NOMO-1 (cell line): ENCODE data around the gene GMCL1.
A peak's percentile ranks its signal among the peaks of the same experiment; 100 is the strongest.
"Not testable (repeated sequence)": the region's sequence is repeated elsewhere in the genome, so short reads cannot be mapped to it uniquely, and the experiment has no call there.

Source experiments
- DNase-seq, 2 experiments: peaks; one replicate each; lab custom pipeline; 2025; ENCODE audit not compliant: unreplicated experiment in 2 of 2; lab: John Stamatoyannopoulos, UW

Gene GMCL1

DNA sequence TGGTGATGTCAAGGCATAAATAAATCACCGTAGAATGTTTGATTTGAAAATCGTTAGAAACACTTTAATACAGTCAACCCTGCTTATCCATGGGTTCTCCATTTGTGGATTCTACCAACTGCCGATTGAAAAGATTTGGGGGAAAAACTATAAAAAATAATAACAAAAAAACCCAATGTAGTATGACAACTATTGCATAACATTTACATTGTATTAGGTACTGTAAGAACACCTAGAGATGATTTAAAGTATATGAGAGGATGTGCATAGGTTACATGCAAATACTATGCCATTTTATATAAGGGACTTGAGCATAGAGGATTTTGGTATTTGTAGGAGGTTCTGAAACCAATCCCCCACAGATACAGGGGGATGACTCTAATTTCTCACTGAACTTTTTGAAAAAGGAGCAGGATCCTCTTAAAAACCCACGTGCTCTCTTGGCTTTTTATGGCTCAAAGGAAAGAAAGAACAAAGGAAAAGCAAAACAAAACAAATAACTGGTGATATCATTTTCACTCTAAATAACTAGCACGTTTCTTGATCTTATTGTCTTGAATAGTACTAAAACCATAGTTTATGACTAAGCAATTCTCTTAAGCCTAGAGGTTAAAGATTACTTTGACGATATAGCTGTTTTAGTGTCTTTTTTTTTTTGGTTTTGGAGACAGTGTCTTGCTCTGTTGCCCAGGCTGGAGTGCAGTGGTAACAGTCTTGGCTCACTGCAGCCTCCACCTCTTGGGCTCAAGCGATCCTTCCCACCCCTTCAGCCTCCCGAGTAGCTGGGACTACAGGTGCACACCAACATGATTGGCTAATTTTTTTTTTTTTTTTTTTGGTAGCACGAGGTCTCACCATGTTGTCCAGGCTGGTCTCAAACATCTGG is 17.0 kb downstream of the GMCL1 start:
- no peak for DNase-seq

DNA sequence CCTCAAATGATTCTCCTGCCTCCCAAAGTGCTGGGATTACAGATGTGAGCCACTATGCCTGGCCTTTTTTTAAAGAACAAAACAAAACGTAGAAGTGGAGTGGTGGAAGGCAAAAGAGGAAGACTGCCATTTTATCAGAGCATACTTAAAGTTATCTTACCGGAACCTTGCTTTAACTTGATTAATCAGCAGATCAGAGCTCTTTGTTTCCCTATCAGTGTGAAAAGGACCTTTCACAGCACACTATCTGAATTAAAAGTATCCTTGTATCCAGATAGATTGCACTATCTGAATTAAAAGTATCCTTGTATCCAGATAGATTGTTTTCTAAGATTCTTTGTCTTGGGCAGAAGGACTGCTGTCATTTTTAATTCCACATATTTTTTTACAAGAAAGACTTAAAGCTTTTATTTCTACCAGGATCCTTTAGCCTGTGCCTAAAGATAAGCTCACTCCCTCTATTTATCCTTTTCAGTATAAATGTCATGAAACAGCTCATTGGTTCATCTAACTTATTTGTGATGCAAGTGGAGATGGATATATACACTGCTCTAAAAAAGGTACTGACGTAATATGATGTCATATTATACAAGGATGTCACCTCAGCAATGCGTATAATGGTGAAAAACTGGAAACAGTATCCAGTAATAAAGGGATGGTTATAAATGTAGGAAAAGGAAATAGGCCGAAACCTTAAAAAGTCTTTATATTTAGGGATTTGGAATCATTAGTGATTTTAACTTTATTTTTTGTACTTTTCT is 17.8 kb downstream of the GMCL1 start:
- DNase-seq = no peak

- no peak for DNase-seq
These were observed 18.8 kb downstream of the GMCL1 start for GRCh38 chr2:69848186-69848790.

DNA sequence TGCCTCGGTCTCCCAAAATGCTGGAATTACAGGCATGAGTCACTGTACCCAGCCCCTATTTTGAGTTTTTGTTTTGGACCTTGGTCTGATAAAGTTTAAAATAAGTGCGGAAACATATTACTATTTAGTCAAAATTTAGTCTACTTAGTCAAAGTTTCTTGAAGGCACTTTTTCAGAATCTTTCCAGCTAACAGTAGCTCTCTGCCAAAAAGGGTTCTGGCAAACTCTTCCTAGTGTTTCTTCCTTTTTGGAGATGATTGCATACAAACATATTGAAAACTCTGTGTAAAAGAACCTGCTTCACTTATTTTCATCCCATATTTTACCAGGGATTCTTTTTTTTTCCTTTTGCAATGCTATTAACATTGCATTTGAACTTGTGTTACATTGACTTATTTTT is 28.8 kb downstream of the GMCL1 start:
- no peak for DNase-seq

DNA sequence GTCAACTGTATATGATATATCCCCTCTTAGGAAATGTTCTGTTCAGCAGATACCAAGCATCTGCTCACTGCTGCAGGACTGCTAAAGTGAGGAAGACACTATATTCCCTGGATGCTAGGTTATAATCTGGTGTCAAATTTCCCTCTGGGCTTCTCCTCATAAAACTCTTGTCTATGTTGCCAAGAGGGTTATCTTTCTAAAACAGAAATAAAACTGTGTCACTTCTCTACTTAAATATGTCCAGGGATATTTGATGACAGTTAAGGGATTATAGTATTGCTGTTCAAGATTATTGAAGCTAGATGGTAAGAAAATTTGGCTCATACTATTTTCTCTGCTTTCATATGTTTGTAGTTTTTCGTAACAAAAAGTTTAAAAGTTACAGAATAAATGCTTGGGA is 33.8 kb downstream of the GMCL1 start:
- no peak for DNase-seq

DNA sequence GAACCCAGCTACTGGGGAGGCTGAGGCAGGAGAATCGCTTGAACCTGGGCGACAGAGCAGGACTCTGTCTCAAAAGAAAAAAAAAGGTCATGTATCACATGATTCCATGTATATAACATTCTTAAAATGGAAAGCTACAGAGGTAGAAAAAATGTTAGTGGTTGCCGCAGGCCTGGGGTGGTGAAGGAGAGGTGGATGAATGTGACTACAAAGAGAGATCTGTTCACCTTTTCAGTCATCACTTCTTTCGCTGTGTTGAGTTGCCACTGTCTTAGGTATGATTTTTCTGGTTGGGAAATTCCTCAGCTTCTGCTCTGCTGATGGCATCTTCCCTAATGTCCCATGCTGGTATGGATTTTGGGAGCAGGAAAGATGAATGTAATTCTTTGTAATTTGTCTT is 59.0 kb downstream of the GMCL1 start:
- no peak for DNase-seq

- no peak for DNase-seq
These were observed 59.8 kb downstream of the GMCL1 start for GRCh38 chr2:69889302-69889701.

DNA sequence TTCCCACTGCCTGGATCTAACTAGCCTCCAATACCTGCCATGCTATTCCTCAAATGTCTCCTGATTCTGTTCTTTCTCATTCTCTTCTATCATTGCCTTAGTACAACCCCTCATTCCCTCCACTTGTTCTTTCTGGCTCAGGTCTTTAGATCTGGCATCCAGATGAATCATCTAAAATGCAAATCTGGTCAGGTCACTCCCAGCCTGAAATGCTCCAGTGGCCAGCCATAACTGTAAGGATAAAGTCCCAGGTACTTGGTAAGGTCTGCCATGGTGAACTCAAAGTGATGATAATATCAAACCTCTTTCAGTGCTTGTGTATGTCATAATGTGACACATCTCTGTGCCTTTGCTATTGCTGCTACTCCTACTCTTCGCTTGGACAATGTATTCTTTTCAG is 61.4 kb downstream of the GMCL1 start:
- DNase-seq = no peak

DNA sequence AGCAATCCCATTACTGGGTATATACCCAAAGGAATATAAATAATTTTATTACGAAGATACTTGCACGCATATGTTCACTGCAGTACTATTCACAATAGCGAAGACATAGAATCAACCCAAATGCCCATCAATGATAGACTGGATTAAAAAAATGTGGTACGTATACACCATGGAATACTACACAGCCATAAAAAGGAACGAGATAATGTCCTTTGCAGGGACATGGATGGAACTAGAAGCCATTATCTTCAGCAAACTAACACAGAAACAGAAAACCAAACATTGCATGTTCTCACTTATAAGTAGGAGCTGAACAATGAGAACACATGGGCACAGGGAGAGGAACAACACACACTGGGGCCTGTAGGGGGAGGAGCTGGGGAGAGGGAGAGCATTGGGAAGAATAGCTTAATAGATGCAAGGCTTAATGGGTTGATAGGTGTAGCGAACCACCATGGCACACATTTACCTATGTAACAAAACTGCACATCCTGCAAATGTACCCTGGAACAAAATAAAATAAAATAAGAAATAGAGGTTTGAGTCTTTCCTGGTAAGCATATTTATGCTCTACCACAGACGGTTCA is 63.5 kb downstream of the GMCL1 start:
- not testable (repeated sequence) for DNase-seq

DNA sequence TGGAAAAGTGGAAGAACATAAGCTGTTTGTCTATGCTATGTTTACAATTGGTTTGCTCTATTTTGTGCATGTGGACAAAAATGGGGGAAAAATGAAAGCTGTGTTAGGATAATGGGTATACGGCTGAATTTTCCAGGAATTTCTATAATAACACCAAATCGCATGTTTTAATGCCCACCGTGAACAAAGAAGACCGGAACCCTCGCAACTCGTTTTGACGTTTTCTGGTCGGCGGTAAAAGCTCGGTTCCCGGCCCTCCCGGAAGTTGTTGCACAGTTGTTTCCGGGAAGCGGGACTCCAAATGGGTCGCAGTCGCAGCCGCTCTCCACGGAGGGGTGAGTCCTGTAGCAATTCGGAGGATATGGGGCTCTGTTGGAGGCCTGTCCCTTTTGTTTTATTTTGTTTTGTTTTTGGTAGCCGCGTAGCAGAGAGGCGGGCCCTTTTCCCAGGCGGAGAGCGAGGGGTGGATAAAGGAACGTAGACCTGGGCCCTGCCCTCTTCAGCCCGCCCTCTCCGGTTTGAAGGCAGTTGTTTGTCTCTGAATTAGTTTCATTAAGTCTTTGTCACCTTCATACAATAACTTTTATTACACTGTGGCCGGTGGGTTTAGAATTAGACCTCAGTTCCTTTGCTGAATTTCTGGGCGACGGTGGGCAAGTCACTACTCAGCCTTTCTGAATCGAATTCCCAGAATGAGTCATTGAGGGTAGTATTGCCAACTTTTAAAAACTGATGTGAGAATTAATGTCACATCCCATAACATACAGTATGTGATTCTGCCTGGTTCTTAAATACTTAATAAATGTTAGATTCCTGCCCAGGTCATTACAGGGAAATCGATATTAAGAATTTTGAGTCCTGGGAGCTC is 64.5 kb downstream of the GMCL1 start, which contains the start of gene SNRNP27:
TSS of gene SNRNP27 (plus strand) at position 273 of the 868 bp plus-strand sequence. CDS start at position 302, 29 bp downstream.
- DNase-seq = peak; percentile 72 to 75

GRCh38 chr2:69894737-69895136 is 65.3 kb downstream of the GMCL1 start:
- DNase-seq = not testable (repeated sequence)

DNA sequence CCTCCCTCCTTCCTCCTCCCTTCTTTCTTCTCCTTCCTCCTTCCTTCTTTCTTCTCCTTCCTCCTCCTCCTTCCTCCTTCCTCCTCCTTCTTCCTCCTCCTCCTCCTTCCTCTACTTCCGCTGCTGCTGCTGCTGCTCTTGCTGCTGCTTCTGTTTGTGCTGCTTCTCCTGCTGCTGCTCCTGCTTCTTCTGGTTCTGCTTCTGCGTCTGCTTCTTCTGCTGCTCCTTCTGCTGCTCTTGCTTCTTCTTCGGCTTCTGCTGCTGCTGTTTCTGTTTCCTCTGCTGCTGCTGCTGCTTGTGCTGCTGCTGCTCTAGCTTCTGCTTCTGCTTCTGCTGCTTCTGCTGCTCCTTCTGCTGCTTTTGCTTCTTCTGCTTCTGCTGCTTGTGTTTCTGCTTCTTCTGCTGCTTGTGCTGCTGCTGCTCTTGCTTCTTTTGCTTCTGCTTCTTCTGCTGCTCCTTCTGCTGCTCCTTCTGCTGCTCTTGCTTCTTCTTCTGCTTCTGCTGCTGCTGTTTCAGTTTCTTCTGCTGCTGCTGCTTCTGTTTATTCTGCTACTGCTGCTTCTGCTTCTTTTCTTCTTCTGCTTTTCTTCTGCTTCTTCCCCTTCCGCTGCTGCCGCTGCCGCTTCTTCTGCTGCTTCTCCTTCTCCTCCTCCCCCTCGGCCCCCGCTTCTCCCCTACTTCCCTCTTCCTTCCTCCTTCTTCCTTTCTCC is 72.9 kb downstream of the GMCL1 start:
- DNase-seq = peak; percentile 54 to 97

DNA sequence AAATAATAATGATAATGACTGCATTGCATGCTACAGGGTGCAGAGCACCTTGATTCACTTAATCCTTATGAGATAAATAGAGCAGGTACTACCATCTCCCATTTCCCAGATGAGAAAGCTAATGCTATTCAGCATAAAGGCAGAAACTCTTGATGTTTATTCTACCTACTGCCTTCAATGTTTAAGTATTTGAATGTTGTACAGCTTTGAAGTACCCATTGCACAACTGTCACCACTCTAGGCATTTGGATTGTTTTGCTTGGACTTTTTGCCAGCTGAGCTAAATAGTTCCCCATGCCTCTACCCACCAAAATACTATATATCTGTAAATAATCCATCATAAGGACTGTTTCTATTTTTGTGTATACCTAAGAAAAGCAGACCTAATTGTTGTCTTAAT is 77.8 kb downstream of the GMCL1 start:
- no peak for DNase-seq

DNA sequence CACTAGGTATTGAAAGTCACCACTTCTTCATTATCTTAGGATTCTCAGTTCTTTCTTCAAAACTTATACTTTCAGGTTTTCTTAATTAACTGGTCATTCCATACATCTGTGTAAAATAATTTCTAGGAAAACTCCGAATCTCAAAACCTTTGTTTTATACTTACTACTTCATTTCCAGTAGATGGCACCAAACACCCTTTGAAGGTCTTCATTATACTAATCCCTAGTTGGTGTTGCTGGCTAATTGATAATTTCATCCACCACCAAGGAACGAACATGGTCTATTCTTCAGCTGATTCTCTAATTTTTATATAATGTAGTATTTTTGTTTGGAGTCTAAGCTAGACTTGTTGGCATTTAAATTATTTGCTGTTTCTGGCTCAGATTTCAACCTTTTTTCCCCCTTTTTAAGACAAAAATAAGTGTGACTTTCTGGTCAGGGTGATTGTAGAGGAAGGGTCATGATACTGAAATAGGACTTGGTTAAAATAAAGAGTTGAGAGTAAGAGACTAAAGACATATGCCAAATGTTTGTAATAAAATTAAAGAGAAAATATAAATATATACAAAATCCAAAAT is 82.6 kb downstream of the GMCL1 start:
- peak in 1 of 2 experiments; percentile 73 for DNase-seq

DNA sequence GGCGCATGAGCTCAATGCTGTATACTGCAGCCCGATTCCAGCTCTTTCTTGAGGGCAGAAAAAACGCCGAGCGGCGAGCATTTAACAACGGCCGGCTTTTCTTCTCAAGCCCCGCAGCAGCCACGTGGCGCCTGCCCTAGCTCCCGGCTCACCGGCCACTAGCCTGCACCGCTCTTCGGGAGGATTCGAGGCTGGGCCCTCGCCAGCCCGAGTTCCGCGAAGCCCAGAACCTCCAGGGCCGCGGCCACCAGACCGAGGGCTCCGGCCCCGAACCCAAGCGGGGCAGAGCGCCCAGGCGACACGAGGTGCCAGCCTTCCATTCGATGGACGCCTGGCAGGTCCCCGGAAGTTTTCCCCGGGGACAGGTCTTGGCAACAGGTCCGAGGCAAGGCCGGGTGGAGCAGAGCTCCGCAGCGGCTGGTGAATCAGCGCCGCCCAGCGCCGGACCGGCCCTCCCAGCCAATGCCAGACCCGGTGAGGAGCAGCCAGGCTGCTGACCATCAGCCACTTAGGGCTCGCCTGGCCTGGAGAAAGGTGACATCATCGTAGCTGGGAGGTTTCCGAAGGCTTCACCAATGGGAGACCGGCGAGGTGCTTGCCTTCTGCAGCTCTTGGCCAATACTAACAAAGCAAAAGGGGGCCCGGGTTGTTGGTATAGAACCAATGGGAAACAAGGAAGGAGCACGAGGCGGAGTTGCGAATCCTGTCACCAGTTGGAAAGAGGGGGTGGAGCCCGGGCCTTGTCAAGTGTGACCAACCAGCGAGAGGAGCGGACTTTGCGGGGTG is 84.9 kb downstream of the GMCL1 start:
- peak; percentile 100 for DNase-seq

- peak in 1 of 2 experiments; percentile 55 for DNase-seq
These were observed 85.8 kb downstream of the GMCL1 start, which contains the start of gene MXD1 for GRCh38 chr2:69914950-69915945. Gene MXD1 (plus strand): TSS chr2:69915109. CDS start chr2:69915331, 222 bp downstream.

- DNase-seq = no peak
These were observed 86.6 kb downstream of the GMCL1 start for GRCh38 chr2:69916106-69916505.
